ENCODE measurements around the gene OR51B4. TPM values are rescaled to one million over a fixed set of nuclear protein-coding genes. Genes with fewer than 3 reads are reported as not detected.
"Not testable (repeated sequence)": the region's sequence is repeated elsewhere in the genome, so short reads cannot be mapped to it uniquely, and the experiment has no call there.

OR51B4 gene
- polyA plus RNA-seq, 1 donor from 2014 or later: not detected

- no peaks in the 10 kb centered on the region for H3K4me1 Mint-ChIP-seq
- H3K27me3 Mint-ChIP-seq: no peaks in the 10 kb centered on the region
- H3K4me3 Mint-ChIP-seq: no peak overlapping the region
- no peaks in the 10 kb centered on the region for H3K9me3 Mint-ChIP-seq
- H3K27ac Mint-ChIP-seq: peak overlapping the region in 1 of 3 donors; percentile 39
- H3K36me3 Mint-ChIP-seq: no peaks in the 10 kb centered on the region
Observed at GRCh38 chr11:5267033-5267563, 34.6 kb downstream of the OR51B4 start.

DNA sequence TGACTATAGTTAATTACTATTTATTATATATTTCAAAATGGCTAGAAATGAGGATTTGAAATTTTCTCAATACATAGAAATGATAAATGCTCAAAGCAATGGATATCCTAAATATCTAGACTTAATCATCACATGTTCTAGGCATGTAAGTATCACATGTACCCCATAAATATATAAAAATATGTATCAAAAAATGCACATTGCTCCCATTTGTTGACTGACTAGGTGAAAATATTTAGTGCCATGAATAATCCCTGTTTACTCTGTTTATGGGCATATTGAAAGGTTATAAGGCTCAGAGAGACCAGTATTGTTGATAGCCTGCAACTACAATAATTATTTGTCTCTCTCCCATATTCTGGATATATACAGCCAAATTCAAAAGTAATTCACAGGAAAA is 35.1 kb downstream of the OR51B4 start:
- Mint-ChIP-seq H3K4me1 (no peaks in the 10 kb centered on the region), H3K27ac (no peak overlapping the region)

GRCh38 chr11:5265832-5266231 is 35.9 kb downstream of the OR51B4 start:
- Mint-ChIP-seq H3K27ac (no peak overlapping the region), H3K4me3 (no peak overlapping the region), H3K4me1 (no peaks in the 10 kb centered on the region), H3K27me3 (no peaks in the 10 kb centered on the region), H3K9me3 (peaks cover 0 to 5% (median 3%) of the 10 kb centered on the region in 3 donors), H3K36me3 (no peaks in the 10 kb centered on the region)

More for the DNA sequence above, 35.1 kb downstream of the OR51B4 start:
- H3K4me3 Mint-ChIP-seq: no peak overlapping the region
- no peaks in the 10 kb centered on the region for H3K9me3 Mint-ChIP-seq
- no peaks in the 10 kb centered on the region for H3K27me3 Mint-ChIP-seq
- no peaks in the 10 kb centered on the region for H3K36me3 Mint-ChIP-seq

DNA sequence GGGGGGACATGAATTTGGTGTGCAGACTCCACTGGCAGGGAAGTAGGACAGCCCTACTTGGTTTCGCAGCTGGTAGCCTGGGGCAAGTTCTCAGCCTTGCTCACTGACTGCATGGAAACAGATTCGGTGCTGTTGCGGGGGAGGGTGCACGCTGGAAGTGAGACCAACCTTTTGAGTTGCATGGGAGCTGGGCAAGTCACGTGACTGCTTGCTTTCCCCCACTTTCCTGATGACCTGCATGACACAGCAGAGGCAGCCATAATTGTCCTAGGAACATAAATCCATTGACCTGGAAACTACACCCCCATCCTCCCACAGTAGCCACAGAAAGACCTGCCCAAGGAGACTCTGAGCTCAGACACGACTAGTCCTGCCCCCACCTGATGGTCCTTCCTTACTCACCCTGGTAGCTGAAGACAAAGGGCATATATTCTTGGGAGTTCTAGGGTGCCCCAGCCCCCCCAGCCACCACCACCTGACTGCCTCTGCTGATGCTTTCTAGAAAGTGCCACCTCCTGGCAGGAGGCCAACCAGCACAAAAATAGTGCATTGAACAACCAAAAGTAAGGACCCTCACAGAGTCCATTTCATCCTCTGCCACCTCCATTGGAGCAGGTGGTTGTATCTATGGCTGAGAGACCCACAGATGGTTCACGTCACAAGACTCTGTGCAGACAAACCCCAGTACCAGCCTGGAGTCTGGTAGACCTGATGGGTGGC is 43.0 kb downstream of the OR51B4 start:
- H3K27me3 Mint-ChIP-seq: peaks cover 1% of the 10 kb centered on the region
- H3K9me3 Mint-ChIP-seq: peaks cover 2 to 7% (median 3%) of the 10 kb centered on the region in 3 donors
- H3K27ac Mint-ChIP-seq: no peak overlapping the region
- H3K36me3 Mint-ChIP-seq: no peaks in the 10 kb centered on the region
- no peak overlapping the region for H3K4me3 Mint-ChIP-seq
- H3K4me1 Mint-ChIP-seq: no peaks in the 10 kb centered on the region

DNA sequence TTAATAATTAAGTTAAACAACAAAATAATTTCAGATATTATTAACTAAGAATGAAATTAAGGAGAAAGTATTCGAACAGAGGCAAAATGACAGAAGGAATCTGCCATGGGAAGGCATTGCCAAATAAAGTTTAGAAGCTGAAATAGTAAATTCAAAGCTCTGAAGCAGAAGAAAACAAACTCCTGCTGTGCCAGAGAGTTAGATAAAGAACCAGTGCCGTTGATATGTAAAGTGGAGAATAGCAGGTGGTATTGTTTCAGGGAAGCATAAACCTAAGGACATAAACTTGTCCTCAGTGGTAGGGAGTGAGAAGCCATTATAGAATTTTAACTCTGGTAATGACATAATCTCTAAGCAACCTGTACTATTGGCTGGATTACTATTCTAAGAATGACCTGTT is 44.5 kb downstream of the OR51B4 start:
- no peak overlapping the region for H3K4me3 Mint-ChIP-seq
- H3K4me1 Mint-ChIP-seq: no peaks in the 10 kb centered on the region
- no peaks in the 10 kb centered on the region for H3K36me3 Mint-ChIP-seq
- peaks cover 1% of the 10 kb centered on the region for H3K27me3 Mint-ChIP-seq
- peaks cover 2 to 7% (median 3%) of the 10 kb centered on the region in 3 donors for H3K9me3 Mint-ChIP-seq
- H3K27ac Mint-ChIP-seq: no peak overlapping the region

- not testable (repeated sequence) for H3K4me1 Mint-ChIP-seq, H3K27ac Mint-ChIP-seq, H3K36me3 Mint-ChIP-seq, H3K9me3 Mint-ChIP-seq, H3K27me3 Mint-ChIP-seq
- peak within 1 kb of the TSS in 1 of 4 donors; percentile 26 for H3K4me3 Mint-ChIP-seq
Observed at GRCh38 chr11:5254646-5255413, 46.9 kb downstream of the OR51B4 start, which contains the start of gene HBG2. Gene HBG2 (minus strand): TSS chr11:5254781. CDS start chr11:5254728, 53 bp downstream.

DNA sequence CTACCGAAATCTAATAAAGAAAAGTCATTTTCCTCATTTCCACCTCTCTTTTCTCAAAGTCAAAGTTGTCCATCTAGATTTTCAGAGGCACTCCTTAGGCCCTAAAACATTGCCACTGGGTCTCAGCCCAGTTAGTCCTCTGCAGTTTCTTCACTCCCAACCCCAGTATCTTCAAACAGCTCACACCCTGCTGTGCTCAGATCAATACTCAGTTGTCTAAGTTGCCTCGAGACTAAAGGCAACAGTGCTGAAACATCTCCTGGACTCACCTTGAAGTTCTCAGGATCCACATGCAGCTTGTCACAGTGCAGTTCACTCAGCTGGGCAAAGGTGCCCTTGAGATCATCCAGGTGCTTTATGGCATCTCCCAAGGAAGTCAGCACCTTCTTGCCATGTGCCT is 47.7 kb downstream of the OR51B4 start:
- H3K36me3 Mint-ChIP-seq, H3K9me3 Mint-ChIP-seq, H3K4me3 Mint-ChIP-seq, H3K4me1 Mint-ChIP-seq, H3K27me3 Mint-ChIP-seq, H3K27ac Mint-ChIP-seq: not testable (repeated sequence)

DNA sequence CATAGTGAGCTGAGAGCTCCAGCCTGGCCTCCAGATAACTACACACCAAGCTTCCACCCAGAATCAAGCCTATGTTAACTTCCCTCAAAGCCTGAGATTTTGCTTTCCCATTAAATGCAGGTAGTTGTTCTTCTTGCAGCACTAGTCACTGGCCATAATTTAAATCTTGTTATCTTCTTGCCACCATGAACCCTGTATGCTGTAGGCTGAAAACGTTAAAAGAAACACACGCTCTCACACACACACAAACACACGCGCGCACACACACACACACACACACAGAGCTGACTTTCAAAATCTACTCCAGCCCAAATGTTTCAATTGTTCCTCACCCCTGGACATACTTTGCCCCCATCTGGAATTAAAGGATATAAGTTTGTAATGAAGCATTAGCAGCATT is 48.3 kb downstream of the OR51B4 start:
- not testable (repeated sequence) for H3K4me3 Mint-ChIP-seq, H3K27me3 Mint-ChIP-seq, H3K4me1 Mint-ChIP-seq, H3K27ac Mint-ChIP-seq, H3K36me3 Mint-ChIP-seq, H3K9me3 Mint-ChIP-seq

DNA sequence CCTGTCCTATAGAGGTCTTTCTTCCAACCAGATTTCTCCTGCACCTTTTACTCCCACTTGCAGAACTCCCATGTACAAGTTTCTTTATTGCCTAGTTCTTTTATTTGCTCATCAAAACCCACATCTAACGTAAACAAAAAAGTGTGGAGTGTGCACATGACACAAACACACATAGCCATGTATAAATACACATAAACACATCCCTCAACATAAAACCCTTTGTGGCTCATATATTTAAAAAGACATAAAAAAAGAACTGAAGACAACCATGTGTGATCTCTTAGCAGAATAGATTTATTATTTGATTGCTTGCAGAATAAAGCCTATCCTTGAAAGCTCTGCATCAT is 48.9 kb downstream of the OR51B4 start:
- no peaks in the 10 kb centered on the region for H3K9me3 Mint-ChIP-seq
- H3K27ac Mint-ChIP-seq: no peak overlapping the region
- no peak overlapping the region for H3K4me3 Mint-ChIP-seq
- peaks cover 2% of the 10 kb centered on the region for H3K27me3 Mint-ChIP-seq
- no peaks in the 10 kb centered on the region for H3K36me3 Mint-ChIP-seq
- H3K4me1 Mint-ChIP-seq: no peaks in the 10 kb centered on the region

DNA sequence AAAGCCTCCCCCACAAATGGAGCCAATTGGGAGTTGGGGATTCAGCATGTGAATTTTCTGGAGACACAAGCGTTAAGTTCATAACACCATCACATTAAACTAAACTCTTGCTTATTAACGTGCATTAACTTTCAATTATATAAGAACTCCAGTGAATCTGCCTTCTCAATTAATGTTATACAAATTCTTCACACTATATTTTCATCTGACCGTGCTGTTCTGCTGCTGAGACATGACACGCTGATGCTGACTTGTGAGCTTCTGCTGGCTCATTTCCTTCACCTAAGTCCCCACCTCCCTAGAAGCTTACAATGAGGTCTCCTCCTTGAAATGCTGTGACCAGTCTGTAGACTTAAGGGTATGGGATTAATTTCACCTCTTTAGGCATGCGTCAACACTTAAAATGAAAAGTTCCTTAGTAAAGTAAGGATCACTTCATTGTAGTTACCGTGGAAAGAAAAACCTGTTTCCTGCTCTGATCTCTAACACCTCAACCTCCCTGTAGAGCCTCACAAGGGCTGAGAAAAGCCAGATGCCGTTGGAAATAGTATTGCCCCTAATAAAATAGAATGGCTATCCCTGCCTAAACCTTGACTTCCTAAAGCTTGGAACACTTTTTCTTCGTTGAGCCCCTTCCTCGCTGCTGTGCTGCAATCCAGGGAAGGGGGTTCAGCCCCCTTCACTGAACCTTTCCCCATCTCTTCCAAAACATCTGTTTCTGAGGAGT is 49.4 kb downstream of the OR51B4 start:
- Mint-ChIP-seq H3K9me3 (no peaks in the 10 kb centered on the region), H3K27ac (no peak overlapping the region), H3K4me1 (no peaks in the 10 kb centered on the region)

DNA sequence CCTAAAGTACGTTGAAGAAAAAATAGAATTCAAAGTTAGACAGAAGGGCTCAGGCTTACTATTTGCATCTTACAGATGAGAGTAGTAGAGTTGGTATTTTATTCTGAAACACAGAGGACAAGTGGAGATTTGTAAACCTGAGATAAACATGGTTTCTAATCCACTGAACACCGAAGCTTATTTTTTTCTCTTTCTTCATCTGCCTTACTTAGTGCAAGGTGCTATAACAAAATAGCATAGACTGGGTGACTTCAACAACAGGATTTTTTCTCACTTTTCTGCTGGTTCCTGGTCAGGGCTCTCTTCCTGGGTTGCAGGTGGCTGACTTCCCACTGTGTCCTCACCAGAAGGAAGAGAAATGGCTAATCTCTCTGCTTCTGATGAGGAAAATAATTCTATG is 50.0 kb downstream of the OR51B4 start:
- no peak overlapping the region for H3K27ac Mint-ChIP-seq
- H3K4me3 Mint-ChIP-seq: no peak overlapping the region
- H3K36me3 Mint-ChIP-seq: no peaks in the 10 kb centered on the region
- H3K4me1 Mint-ChIP-seq: no peaks in the 10 kb centered on the region
- H3K27me3 Mint-ChIP-seq: peaks cover 1% of the 10 kb centered on the region
- no peaks in the 10 kb centered on the region for H3K9me3 Mint-ChIP-seq

More for the DNA sequence above, 49.4 kb downstream of the OR51B4 start:
- H3K27me3 Mint-ChIP-seq: peaks cover 1% of the 10 kb centered on the region
- no peaks in the 10 kb centered on the region for H3K36me3 Mint-ChIP-seq
- no peak overlapping the region for H3K4me3 Mint-ChIP-seq

Other genes starting within 250 kb of the OR51B4 start
- not detected for gene OR52E2, start 242.3 kb downstream of the OR51B4 start, polyA plus RNA-seq
- not detected for gene OR52E1, start 232.4 kb downstream of the OR51B4 start, polyA plus RNA-seq
- gene OR52A5, start 163.6 kb downstream of the OR51B4 start, polyA plus RNA-seq: not detected
- gene OR52A1, start 147.2 kb downstream of the OR51B4 start, polyA plus RNA-seq: not detected
- gene OR51V1, start 101.3 kb downstream of the OR51B4 start, polyA plus RNA-seq: not detected
- gene HBB, start 74.9 kb downstream of the OR51B4 start, polyA plus RNA-seq: 60.1 TPM
- not detected for gene HBD, start 67.5 kb downstream of the OR51B4 start, polyA plus RNA-seq
- not detected for gene HBG1, start 52.1 kb downstream of the OR51B4 start, polyA plus RNA-seq
- 1.0 TPM for gene HBG2, start 47.2 kb downstream of the OR51B4 start, polyA plus RNA-seq
- gene HBE1, start 32.0 kb downstream of the OR51B4 start, polyA plus RNA-seq: not detected
- gene OR51B2, start 22.4 kb upstream of the OR51B4 start, polyA plus RNA-seq: not detected
- gene OR51B5, start 41.6 kb upstream of the OR51B4 start, polyA plus RNA-seq: not detected
- not detected for gene OR51B6, start 49.6 kb upstream of the OR51B4 start, polyA plus RNA-seq
- gene OR51M1, start 81.9 kb upstream of the OR51B4 start, polyA plus RNA-seq: not detected
- gene OR51Q1, start 120.2 kb upstream of the OR51B4 start, polyA plus RNA-seq: not detected
- not detected for gene OR51I1, start 139.6 kb upstream of the OR51B4 start, polyA plus RNA-seq
- gene OR51I2, start 147.4 kb upstream of the OR51B4 start, polyA plus RNA-seq: not detected
- gene OR52D1, start 186.7 kb upstream of the OR51B4 start, polyA plus RNA-seq: not detected
- gene UBQLN3, start 208.0 kb upstream of the OR51B4 start, polyA plus RNA-seq: not detected
- gene UBQLNL, start 214.8 kb upstream of the OR51B4 start, polyA plus RNA-seq: not detected
- not detected for gene OR52H1, start 246.6 kb upstream of the OR51B4 start, polyA plus RNA-seq